Stimulated activated CD4-positive, alpha-beta T cell treated with anti-CD3 and anti-CD28 coated beads, Interleukin-2, amount 100 ng/mL, for 4 hours (primary cell): Measurements from ENCODE around the gene SPEN.
"Not testable (repeated sequence)": the region's sequence is repeated elsewhere in the genome, so short reads cannot be mapped to it uniquely, and the experiment has no call there.

Experiments used
- DNase-seq: peaks from one replicate; pipeline ENCODE4 v3.0.0-alpha.2; 2020; ENCODE audit warnings: low read depth

The SPEN gene

DNA sequence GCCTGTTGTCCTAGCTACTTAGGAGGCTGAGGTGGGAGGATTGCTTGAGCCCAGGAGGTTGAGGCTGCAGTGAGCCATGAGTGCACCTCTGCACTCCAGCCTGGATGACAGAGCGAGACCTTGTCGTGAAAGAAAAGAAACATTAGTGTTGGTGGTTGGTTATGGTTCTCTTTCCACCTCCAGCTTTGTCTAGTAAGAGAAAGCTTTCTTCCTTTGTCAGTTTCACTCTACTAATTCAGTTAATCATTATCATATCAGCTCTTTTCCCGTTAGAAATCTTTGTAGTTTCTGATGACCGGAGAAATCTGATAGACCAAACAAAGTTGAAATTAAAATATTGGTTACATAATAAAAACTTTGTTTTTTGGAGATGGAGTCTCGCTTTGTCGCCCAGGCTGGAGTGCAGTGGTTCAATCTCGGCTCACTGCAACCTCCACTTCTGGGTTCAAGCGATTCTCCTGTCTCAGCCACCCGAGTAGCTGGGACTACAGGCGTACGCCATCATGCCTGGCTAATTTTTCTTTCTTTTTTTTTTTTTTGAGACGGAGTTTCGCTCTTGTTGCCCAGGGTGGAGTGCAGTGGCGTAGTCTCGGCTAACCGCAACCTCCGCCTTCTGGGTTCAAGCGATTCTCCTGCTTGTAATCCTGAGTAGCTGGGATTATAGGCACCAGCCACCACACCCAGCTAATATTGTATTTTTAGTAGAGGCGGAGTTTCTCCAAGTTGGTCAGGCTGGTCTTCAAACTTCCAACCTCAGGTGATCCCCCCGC lies 49.5 kb downstream of the SPEN start:
- not testable (repeated sequence) for DNase-seq

- no peak for DNase-seq
These were observed 51.8 kb downstream of the SPEN start for GRCh38 chr1:15899266-15899665.

GRCh38 chr1:15900662-15901279 lies 53.3 kb downstream of the SPEN start:
- no peak for DNase-seq

DNA sequence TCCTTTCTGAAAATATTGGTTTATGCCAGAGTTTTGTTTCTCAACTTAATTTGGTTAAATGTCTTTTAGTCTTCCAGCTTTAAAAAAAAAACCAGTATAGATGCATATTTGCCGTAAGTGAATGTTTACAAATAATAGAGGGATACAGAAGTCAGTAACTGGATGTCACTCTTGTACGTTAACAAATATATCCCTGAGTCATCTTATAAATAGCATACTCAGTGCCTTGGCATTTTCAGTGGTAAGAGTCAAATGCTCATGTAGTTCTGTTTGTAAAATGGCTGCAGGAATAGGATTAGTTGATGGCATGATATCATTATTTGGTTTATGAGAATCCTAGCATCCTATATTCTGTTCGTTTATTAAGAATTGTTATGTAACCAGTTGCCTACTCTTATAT lies 55.4 kb downstream of the SPEN start:
- DNase-seq = no peak

GRCh38 chr1:15908597-15908996 lies 61.1 kb downstream of the SPEN start:
- no peak for DNase-seq

DNA sequence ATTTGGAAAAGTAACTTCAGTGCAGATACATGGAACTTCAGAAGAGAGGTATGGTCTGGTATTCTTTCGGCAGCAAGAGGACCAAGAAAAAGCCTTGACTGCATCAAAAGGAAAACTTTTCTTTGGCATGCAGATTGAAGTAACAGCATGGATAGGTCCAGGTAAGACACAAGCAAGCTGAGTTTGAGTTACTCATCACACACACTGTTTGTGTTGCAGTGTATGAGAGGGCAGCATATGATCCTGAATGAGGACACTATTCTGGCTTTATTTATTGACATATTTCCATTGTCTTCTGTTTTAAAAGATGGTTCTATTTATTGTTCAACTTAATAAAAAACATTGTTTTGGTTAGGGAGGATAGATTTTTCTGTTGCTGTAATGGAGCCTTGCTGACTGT lies 63.6 kb downstream of the SPEN start:
- no peak for DNase-seq

DNA sequence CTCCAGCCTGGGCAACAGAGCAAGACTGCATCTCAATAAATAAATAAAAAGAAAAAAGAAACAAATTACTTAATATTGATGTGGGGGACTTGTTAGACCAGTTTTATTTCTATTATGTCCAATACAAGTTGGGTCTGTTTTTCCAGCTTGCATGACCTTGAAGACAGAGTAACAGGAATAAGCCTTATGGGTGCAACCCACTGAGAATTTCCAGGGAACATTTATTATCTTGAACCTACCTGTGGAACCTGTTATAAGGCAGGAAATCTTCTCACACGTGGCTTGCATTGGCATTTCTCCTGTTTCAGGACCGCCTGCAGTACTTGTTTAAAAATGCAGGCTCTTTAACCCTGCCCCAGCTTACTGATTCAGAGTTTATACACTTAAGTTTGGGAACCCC lies 64.4 kb downstream of the SPEN start:
- DNase-seq = no peak

DNA sequence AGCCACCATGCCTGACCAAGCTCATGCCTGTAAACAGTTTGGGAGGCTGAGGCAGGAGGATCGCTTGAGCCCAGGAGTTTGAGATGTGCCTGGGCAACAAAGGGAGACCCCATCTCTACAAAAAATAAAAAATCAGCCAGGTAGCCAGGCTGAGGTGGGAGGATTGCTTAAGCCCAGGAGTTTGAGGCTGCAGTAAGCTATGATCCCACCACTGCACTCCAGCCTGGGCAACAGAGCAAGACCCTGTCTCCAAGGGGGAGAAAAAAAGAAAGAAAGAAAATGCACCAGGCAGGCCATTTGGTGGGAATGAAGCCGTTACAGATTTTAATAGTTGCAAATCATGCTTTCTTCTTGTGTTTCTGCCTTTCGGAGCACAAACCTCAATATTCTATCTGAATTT lies 66.1 kb downstream of the SPEN start:
- DNase-seq = not testable (repeated sequence)

GRCh38 chr1:15915991-15916390 lies 68.5 kb downstream of the SPEN start:
- DNase-seq = no peak

- no peak for DNase-seq
These were observed 68.9 kb downstream of the SPEN start for GRCh38 chr1:15916417-15916816.

- DNase-seq = no peak
These were observed 69.4 kb downstream of the SPEN start for GRCh38 chr1:15916916-15917315.

DNA sequence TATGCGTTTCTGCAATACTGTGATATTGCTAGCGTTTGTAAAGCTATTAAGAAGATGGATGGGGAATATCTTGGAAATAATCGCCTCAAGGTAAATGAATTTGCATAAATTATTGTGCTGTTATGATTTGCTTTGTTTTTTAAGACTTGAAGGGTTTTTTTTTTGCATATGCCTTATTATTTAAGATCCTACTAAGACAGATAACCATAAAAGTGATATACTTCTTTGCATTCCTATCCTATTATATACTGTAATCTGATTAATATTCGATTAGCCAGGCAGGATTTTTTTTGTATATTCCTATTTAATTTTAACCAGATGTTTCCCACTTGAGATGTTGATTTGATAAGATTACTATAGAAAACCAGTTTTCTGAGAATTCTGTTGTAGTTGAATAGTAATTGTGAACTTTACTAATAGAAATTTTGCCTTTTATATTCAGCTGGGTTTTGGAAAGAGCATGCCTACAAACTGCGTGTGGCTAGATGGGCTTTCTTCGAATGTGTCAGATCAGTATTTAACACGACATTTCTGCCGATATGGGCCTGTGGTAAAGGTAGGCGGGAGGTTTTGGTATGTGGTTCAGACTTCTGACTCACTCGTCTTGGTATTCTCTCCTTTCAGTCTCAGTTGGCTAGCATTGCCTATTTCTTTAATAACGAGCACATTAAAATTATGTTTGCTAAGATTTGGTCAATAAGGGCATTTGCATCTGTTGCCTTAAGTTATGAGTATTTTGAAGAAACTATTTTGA lies 71.6 kb downstream of the SPEN start:
- peak; percentile 59 for DNase-seq

DNA sequence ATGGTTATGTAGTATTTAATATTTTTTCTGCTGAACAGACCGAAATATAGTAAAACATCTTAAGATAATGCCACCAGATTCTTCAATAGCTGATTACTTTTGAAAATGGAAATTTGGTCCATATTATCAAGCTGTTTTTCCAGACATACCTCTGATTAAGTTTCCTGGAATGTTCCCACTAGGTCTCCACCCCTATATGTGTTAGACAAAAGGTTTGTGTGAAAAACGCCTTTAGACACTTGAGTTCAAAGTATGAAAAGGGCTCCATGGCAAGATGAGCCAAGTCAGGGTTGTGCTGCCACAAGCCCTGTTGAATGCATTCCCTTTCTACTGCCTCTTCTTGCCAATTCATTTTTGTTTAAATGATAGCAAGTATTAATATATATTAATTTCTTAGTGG lies 75.7 kb downstream of the SPEN start:
- DNase-seq = no peak

- not testable (repeated sequence) for DNase-seq
These were observed 78.9 kb downstream of the SPEN start for GRCh38 chr1:15926448-15926847.

GRCh38 chr1:15928971-15929965 lies 81.8 kb downstream of the SPEN start:
- no peak for DNase-seq

DNA sequence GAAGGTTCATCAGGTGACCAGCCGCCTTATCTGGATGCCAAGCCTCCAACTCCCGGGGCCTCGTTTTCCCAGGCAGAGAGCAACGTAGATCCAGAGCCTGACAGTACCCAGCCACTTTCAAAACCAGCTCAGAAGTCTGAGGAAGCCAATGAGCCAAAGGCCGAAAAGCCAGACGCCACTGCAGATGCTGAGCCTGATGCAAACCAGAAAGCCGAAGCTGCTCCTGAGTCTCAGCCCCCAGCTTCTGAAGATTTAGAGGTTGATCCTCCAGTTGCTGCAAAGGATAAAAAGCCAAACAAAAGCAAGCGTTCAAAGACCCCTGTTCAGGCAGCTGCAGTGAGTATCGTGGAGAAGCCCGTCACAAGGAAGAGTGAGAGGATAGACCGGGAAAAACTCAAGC lies 83.9 kb downstream of the SPEN start:
- no peak for DNase-seq

DNA sequence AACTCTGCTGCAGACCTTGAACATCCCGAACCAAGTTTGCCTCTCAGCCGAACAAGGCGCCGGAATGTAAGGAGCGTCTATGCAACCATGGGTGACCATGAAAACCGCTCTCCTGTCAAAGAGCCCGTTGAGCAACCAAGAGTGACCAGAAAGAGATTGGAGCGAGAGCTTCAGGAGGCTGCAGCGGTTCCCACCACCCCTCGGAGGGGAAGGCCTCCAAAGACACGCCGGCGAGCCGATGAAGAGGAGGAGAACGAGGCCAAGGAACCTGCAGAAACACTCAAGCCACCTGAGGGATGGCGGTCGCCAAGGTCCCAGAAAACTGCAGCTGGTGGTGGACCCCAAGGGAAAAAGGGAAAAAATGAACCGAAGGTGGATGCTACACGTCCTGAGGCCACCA lies 84.4 kb downstream of the SPEN start:
- DNase-seq = no peak

- DNase-seq = no peak
These were observed 85.1 kb downstream of the SPEN start for GRCh38 chr1:15932612-15933011.

DNA sequence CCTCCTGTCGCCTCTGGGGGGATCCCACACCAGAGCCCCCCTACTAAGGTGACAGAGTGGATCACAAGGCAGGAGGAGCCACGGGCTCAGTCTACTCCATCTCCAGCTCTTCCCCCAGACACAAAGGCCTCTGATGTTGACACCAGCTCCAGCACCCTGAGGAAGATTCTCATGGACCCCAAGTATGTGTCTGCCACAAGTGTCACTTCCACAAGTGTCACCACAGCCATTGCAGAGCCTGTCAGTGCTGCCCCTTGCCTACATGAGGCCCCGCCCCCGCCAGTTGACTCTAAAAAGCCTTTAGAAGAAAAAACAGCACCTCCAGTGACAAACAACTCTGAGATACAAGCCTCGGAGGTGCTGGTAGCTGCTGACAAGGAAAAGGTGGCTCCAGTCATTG lies 86.2 kb downstream of the SPEN start:
- DNase-seq = no peak

- DNase-seq = no peak
These were observed 86.9 kb downstream of the SPEN start for GRCh38 chr1:15934211-15935055.
